T-cell (primary cell): ENCODE results near the gene DNAAF2. TPM values are rescaled to one million over a fixed set of nuclear protein-coding genes. Genes with fewer than 3 reads are reported as not detected.

Experiments used
- total RNA-seq, 35 experiments: library from RNA in 6 of 35; stranded (reverse) in 6 of 35; fragments of 120-200 nt in 1 of 35; gene quantifications; one replicate each; pipeline versions ENCODE4 v1.2.1 to v1.2.4 and lab custom pipeline; 2013 to 2026

DNAAF2 gene
- total RNA-seq, 5 donors from 2014 or later (not counting 1 experiment from before 2014, with no cell fraction given), result 8.2 to 26.7 (median 10.0) TPM

Other genes with a start within 250 kb of the DNAAF2 start
- 1,000 to 10,000 TPM; 3,720 to 4,554 (median 3,981) TPM for gene RPS29, start 48.9 kb downstream of the DNAAF2 start, total RNA-seq
- gene LRR1, start 36.3 kb downstream of the DNAAF2 start, total RNA-seq, result 10 to 100 TPM in 3 of 5 donors, 1 to 10 TPM in 2; 7.6 to 15.7 (median 11.4) TPM
- gene RPL36AL, start 14.6 kb downstream of the DNAAF2 start, total RNA-seq, result 100 to 1,000 TPM; 211 to 322 (median 291) TPM
- 10 to 100 TPM; 21.7 to 54.1 (median 41.6) TPM for gene MGAT2, start 14.4 kb downstream of the DNAAF2 start, total RNA-seq
- 1 to 10 TPM in 4 of 5 donors, under 1 TPM in 1; 0.99 to 4.0 (median 1.8) TPM for gene POLE2, start 53.0 kb upstream of the DNAAF2 start, total RNA-seq
- 10 to 100 TPM in 4 of 5 donors, 1 to 10 TPM in 1; 8.8 to 12.5 (median 10.2) TPM for gene KLHDC1, start 57.9 kb upstream of the DNAAF2 start, total RNA-seq
- gene KLHDC2, start 132.9 kb upstream of the DNAAF2 start, total RNA-seq, result 100 to 1,000 TPM in 1 of 5 donors, 10 to 100 TPM in 4; 69.0 to 115 (median 69.2) TPM
- gene NEMF, start 217.5 kb upstream of the DNAAF2 start, total RNA-seq, result 100 to 1,000 TPM in 1 of 5 donors, 10 to 100 TPM in 4; 73.0 to 106 (median 88.8) TPM